HG03354 (cell line): ENCODE data around the gene TAGLN.
A peak's percentile ranks its signal among the peaks of the same experiment; 100 is the strongest.

Experiments used
- ATAC-seq: cut with Tn5 transposase; IDR thresholded peaks from one replicate; pipeline ENCODE4 v1.9.1; 2021; ENCODE audit warnings: mild to moderate bottlenecking; ENCODE audit not compliant: unreplicated experiment, poor library complexity, severe bottlenecking

Gene TAGLN

GRCh38 chr11:117225553-117226170 lies 26.5 kb downstream of the TAGLN start:
- ATAC-seq = no peak

GRCh38 chr11:117226388-117227385 lies 27.5 kb downstream of the TAGLN start:
- peak; percentile 67 for ATAC-seq

- ATAC-seq = no peak
Measured at GRCh38 chr11:117228091-117228490, 28.9 kb downstream of the TAGLN start.

- ATAC-seq = no peak
Measured at GRCh38 chr11:117229411-117229810, 30.2 kb downstream of the TAGLN start.

- ATAC-seq = no peak
Measured at GRCh38 chr11:117229931-117230285, 30.7 kb downstream of the TAGLN start.

- ATAC-seq = peak; percentile 33
Measured at GRCh38 chr11:117230286-117230961, 31.3 kb downstream of the TAGLN start.

- ATAC-seq = no peak
Measured at GRCh38 chr11:117230999-117231841, 32.0 kb downstream of the TAGLN start.

- ATAC-seq = no peak
Measured at GRCh38 chr11:117231842-117232091, 32.6 kb downstream of the TAGLN start, which contains the start of gene PCSK7. PCSK7 (minus strand) TSS chr11:117232073; CDS start chr11:117229844, 2,229 bp downstream.

- ATAC-seq = peak; percentile 77
Measured at GRCh38 chr11:117232092-117232878, 33.1 kb downstream of the TAGLN start, which contains the start of gene RNF214. RNF214 (plus strand) TSS chr11:117232671; CDS start chr11:117234273, 1,602 bp downstream.

GRCh38 chr11:117232911-117233409 lies 33.8 kb downstream of the TAGLN start:
- ATAC-seq = no peak

GRCh38 chr11:117238221-117238620 lies 39.1 kb downstream of the TAGLN start:
- ATAC-seq = no peak

- no peak for ATAC-seq
Measured at GRCh38 chr11:117239295-117239694, 40.1 kb downstream of the TAGLN start.

- ATAC-seq = no peak
Measured at GRCh38 chr11:117248341-117248740, 49.2 kb downstream of the TAGLN start.

- ATAC-seq = no peak
Measured at GRCh38 chr11:117249571-117249970, 50.4 kb downstream of the TAGLN start.

- ATAC-seq = no peak
Measured at GRCh38 chr11:117251506-117251905, 52.3 kb downstream of the TAGLN start.

- ATAC-seq = no peak
Measured at GRCh38 chr11:117255966-117256365, 56.8 kb downstream of the TAGLN start.

GRCh38 chr11:117256573-117256972 lies 57.4 kb downstream of the TAGLN start:
- ATAC-seq = no peak
